HG03139 (cell line): ENCODE measurements around the gene PARD6A.
"Not testable (repeated sequence)": the region's sequence is repeated elsewhere in the genome, so short reads cannot be mapped to it uniquely, and the experiment has no call there.

Experiments
- ATAC-seq: cut with Tn5 transposase; IDR thresholded peaks from one replicate; pipeline ENCODE4 v1.9.1; 2021; ENCODE audit not compliant: unreplicated experiment

The PARD6A gene

DNA sequence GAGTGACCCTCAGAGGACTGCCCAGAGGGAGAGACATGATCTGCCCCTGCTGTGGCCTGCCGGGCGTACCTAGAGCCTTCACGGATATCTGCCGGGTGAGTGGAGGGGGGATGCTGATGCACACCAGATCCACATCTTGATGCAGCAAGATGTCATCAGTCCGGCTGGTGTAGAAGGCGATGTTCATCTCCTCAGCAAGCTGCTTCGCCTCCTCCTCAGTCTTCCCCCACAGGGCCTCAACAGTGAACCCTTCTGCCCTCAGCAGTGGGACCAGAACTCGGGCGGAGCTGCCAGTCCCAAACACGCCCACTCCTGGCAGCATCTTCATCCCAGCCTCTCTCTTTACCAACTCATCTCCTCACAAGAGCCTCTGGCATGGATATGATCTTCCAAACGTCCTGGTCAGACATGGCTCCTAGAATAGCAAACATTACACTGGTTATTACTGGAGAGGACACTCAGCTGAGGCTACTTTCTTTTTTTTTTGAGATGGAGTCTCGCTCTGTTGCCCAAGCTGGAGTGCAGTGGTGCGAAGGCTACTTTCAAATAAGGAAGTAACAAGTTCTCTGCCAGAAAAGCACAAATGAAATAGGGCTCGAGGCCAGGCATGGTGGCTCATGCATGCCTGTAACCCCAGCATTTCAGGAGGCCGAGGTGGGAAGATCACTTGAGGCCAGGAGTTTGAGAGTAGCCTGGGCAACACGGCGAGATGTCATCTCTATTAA is 24.8 kb downstream of the PARD6A start:
- no peak for ATAC-seq

DNA sequence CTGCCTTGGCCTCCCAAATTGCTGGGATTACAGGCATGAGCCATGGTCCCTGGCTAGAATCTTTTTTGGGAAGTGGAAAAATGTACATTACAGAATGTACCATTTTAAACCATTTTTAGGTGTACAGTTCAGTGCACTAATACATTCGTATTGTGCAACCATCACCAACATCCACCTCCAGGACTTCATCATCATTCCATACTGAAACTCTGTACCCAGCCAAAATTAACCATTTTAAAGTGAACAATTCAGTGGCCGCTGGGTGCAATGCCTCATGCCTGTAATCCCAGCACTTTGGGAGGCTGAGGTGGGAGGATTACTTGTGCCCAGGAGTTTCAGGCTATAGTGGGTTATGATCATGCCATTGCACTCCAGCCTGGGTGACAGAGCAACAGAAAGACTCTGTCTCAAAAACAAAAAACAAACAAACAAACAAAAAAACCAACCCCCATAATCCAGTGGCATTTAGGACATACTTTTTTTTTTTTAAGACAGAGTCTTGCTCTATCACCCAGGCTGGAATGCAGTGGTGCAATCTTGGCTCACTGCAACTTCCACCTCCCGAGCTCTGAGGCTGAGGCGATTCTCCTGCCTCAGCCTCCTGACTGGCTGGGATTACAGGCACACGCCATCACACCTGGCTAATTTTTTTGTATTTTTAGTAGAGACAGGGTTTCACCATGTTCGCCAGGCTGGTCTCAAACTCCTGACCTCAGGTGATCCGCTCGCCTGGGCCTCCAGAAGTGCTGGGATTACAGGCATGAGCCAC is 32.9 kb downstream of the PARD6A start:
- ATAC-seq = not testable (repeated sequence)

DNA sequence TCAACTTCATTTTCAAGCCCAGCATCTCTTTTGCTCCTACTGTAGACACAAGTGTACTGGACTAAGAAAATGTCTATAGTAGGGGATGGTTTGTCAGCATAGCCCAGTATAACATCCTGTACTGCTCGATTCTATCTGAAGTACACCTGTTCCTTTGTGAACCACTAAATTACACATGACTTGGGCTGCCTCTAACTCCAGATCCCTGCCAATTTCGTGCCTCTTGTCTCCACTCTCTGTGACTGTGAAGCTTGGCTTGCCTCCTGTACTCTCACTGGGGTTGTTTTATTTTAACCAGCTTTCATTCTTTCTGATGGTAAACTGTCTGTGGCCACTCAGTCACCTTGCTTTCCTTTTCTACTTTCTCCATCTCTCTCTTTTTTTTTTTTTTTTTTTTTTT is 33.9 kb downstream of the PARD6A start:
- no peak for ATAC-seq

DNA sequence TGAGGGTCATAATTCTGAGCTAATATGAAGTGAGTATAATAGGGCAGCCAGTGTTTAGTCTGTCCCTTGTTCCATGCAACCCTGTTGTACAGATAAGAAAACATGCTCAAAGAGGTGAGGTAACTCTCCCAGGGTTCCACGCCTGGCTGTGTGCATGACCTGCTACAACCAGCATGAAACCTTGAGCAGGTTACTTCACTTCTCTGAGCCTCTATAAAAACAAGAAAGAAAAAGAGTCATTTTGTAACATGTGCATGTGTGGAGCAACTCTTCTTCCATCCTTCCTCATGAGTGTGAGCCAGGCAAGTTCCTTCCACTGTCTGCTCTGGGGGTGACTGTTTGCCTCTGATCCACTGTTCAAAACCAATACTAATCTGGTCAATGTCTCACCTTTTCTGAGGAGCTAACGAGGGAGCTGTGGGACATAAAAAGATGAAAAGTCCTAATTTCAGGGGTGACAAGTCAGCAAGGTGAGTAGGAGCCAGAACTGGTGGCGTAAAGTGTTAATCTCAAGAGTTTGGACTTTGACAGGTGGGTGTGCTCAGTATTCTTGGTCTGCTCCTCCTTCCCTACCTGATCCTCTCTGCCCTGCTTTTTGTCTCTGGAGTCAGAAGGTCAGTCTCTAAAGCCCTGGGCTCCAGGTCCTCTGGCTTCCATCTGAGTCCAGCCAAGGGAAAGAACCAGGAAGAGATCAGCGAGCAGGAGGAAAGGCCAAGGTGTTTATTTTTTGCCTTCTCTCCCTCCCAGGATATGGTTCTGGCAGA is 36.8 kb downstream of the PARD6A start:
- ATAC-seq = no peak

DNA sequence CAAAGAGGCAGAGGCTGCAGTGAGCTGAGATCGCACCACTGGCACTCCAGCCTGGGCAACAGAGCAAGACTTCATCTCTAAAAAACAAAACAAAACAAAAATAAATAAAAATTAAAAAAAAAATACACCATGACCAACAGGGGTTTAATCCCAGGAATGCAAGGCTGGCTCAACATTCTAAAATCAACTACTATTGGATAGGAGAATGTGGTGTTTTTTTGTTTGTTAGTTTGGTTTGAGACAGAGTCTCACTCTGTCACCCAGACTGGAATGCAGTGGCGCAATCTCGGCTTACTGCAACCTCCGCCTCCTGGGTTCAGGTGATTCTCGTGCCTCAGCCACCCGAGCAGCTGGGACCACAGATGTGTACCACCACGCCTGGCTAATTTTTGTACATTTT is 38.5 kb downstream of the PARD6A start:
- no peak for ATAC-seq

DNA sequence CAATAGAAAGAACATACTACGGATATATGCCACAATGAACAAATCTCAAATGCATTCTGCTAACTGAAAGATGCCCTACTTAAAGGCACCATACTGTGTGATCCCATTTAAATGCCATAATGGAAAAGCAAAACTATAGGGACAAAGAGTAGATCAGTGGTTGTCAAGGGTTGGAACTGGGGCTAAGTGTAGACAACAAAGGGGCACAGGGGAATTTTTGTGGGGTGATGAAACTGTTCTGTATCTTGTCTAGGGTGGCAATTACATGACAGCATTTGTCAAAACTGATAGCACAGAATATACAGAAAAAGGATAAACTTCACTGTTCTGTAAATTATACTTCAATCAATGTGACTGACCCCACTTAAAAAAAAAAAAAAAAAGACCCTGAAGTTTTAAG is 40.7 kb downstream of the PARD6A start:
- no peak for ATAC-seq

DNA sequence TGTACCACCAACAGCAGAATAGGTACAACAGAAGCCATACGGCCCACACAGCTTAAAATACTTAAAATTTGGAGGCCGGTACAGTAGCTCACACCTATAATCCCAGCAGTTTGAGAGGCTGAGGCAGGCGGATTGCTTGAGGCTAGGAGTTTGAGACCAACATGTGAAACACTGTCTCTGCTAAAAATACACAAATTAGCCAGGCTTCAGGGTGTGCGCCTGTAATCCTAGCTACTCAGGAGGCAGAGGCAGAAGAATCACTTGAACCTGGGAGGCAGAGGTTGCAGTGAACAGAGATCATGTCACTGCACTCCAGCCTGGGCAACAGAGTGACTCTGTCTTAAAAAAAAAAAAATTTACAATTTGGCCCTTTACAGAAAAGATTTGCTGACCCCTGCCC is 41.4 kb downstream of the PARD6A start:
- ATAC-seq = no peak

DNA sequence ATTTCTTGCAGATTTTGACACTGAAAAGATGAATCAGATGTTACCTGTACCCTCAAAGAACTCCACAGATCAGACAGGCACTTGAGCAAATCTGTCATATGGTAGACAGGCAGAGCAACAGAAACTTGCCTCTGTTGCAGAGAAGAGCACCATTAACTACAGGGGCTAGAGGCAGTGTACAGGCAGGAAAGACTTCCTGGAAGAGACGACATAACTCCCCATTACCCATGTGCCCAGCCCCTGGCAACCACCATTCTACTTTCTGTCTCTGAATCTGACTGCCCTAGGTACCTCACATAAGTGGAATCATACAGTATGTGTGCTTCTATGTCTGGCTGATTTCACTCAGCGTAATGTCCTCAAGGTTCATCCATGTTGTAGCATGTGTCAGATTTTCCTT is 42.9 kb downstream of the PARD6A start:
- no peak for ATAC-seq

DNA sequence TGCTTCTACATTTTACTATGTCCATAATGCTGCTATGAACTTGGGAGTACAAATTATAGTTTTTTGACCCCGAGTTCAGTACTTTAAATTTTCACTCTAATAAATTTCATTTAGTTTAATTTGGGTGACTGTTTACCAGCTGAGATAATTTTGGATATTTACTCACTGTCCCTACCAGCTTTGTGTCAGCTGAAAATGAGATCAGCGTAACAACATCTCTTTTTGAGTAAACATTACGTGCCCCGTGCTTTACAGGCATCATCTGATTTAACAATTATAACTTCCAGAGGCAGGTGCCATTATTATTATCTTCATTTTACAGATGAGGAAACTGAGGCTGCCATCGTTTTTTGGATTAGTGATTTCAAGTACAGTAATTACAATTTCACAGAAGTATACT is 43.4 kb downstream of the PARD6A start:
- no peak for ATAC-seq

DNA sequence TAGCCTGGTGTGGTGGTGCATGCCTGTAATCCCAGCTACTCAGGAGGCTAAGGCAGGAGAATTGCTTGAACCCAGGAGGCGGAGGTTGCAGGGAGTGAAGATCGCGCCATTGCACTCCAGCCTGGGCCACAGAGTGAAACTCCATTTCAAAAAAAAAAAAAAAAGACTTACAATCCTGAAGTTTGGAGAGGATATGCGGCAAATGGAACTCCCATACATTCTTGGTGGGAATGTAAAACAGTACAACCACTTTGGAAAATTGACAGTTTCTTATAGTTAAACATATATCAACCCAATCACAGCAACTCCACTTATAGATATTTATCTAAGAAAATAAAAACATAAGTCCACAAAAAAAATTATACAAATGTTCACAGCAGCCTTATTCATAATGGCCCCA is 46.5 kb downstream of the PARD6A start:
- ATAC-seq = no peak

DNA sequence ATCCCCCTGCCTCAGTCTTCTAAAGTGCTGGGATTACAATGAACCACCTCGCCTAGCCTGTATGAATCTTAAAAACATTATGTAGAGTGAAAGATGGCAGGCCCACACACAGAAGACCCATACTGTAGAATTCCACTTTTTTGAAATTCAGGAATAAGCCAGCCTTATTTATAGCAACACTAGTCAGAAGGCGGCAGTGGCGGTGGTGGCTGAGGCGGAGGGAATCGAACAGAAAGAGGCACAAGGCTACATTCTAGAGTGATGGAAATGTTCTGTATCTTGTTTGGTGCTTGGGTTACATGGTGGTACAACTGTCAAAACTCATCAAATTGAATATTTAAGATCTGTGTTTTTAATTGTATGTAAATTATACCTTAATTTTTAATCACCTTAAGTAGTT is 47.0 kb downstream of the PARD6A start:
- ATAC-seq = no peak

DNA sequence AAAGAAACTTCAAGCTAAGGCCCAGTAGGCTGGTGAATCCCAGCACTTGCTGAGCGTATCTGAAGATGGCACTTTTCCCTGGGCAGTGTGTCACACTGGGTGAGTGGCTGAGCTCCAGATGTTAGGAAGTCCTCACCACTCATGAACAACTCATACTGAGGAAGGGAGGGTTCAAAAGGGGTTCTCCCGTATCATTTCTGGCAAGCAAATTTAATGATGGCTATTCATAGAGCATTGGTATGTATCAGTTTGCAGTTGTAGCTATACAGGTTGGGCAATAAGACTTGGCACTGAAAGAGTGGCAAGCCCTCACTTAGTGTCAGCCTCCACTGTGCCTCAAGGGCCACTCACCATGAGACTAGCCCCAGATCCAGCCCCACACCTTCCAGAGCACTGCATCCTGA is 47.6 kb downstream of the PARD6A start:
- no peak for ATAC-seq

DNA sequence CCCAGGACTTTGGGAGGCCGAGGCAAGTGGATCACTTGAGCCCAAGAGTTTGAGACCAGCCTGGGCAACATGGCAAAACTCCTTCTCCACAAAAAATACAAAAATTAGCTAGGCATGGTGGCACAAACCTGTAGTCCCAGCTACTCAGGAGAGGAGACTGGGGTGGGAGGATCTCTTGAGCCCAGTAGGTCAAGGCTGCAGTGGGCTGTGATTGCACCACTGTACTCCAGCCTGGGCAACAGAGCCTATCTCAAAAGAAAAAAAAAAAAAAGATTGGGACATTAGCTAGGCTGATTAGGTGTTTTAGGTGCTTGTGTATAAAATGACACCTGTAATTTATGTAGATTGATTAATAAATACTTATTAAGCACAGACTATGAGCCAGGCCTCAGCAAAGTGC is 48.3 kb downstream of the PARD6A start:
- no peak for ATAC-seq

DNA sequence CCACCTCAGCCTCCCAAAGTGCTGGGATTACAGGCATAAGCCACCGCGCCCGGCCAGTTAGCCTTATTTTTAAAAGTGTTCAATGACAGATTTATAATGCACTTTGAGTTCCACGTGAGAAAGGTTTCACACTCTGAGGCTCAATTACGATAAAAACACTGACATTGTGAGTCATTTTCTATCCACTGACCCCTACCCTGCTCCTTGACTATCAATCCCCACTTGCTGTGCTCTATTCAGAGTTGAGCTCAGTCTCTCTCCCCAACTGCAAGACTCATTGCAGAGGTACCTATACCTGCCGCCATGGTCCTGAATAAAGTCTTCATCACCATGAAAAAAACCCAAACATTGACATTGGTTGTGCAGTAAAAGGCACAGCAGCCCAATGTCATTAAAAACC is 49.8 kb downstream of the PARD6A start:
- ATAC-seq = no peak
